Upper lobe of left lung (tissue), 4 donors: Measurements from ENCODE around the gene USP54.

ENCODE experiments used
- CTCF ChIP-seq, 6 experiments: fragments of 450-650 bp in 4 of 6; fragments of 200-600 bp in 2 of 6; sonication (generic) in 2 of 6; IDR thresholded peaks; one replicate each; pipeline ENCODE4 v1.5.1; 2016 to 2019; ENCODE audit warnings: antibody characterized with exemption in 6 of 6
- POLR2A ChIP-seq, 4 donors: fragments of 450-650 bp; IDR thresholded peaks; one replicate each; pipeline ENCODE4 v1.5.1; 2016 to 2017; ENCODE audit warnings: antibody characterized with exemption in 4 of 4, mild to moderate bottlenecking in 2 of 4

DNA sequence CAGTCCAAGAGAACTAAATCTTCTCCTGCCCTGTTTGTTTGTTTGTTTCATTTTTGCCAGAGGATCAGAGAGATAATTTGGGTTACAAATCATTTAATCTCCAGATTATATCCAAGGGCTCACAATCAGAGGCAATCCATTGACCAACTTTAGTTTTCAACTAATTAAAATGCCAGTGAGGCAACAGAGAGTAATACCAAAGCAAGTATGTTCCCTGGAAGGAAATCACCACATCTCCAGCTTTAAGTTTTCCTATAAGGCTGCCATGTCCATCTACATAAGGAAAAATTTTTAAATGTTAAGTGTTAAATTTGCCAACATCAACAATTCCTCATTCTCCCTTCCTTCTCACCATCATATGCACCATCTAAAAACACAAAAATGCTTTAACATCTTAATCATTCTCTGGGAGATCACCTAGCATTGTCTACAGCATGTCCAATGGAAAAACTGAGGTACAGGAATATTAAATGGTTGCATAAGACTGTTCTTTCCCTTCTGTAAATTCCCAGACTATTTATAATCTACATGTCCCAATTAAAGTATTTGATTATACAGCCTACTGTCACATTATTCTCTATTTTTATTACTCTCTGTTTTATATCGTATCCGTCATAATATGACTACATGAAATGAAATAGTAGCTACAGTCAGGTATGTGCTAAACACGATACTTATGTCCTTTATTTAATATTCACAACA lies 14.1 kb downstream of the USP54 start:
- no peak for TF ChIP-seq POLR2A (IDR thresholded peaks at IDR 0.05)
- TF ChIP-seq CTCF (IDR thresholded peaks at IDR 0.05): no peak
